ENCODE measurements around the gene DHRS7. TPM values are rescaled to one million over a fixed set of nuclear protein-coding genes. Genes with fewer than 3 reads are reported as not detected.

The DHRS7 gene
- total and polyA plus RNA-seq, 7 donors: 239 to 743 (median 492) TPM

DNA sequence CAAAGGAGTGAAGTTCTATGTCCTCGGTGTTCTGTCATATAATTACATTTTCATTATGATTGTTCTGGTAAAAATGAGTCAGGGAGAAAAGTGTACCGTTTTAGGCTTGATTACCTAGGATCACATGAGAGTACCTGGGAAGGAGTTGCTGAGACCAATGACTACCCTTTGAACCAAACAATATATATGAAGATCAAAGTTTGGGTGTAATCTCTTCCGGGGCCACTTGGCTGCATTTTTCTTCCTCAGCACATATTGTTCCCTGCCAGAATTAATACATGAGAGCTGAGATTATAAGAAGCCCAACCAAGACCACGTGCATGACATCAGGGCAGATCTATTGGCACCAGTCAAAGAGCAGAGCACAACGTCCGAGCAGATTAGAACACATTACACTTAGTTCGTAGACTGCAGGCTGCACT lies 41.1 kb upstream of the DHRS7 start:
- TF ChIP-seq, protein P1, sequence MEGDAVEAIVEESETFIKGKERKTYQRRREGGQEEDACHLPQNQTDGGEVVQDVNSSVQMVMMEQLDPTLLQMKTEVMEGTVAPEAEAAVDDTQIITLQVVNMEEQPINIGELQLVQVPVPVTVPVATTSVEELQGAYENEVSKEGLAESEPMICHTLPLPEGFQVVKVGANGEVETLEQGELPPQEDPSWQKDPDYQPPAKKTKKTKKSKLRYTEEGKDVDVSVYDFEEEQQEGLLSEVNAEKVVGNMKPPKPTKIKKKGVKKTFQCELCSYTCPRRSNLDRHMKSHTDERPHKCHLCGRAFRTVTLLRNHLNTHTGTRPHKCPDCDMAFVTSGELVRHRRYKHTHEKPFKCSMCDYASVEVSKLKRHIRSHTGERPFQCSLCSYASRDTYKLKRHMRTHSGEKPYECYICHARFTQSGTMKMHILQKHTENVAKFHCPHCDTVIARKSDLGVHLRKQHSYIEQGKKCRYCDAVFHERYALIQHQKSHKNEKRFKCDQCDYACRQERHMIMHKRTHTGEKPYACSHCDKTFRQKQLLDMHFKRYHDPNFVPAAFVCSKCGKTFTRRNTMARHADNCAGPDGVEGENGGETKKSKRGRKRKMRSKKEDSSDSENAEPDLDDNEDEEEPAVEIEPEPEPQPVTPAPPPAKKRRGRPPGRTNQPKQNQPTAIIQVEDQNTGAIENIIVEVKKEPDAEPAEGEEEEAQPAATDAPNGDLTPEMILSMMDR (IDR thresholded peaks at IDR 0.05): no peak
- Histone ChIP-seq H3K9me3 (no peaks in the 10 kb centered on the region), H3K27me3 (ENCODE audit: insufficient read depth in 3 of 3, low read length in 2 of 3) (no peaks in the 10 kb centered on the region), H3K4me1 (peaks cover 12% of the 10 kb centered on the region), H3K36me3 (ENCODE audit: insufficient read depth in 1 of 2, low read depth in 1 of 2) (no peaks in the 10 kb centered on the region), H3K27ac (no peak overlapping the region), H3K4me3 (no peak overlapping the region)
- WGBS, 3 donors: 63 to 85% (median 77%) methylated on average over 7 of the region's 7 CpGs
- intact Hi-C loops (cut with DNase I): no loop called here
- ATAC-seq: no peak
- DNase-seq: no peak

DNA sequence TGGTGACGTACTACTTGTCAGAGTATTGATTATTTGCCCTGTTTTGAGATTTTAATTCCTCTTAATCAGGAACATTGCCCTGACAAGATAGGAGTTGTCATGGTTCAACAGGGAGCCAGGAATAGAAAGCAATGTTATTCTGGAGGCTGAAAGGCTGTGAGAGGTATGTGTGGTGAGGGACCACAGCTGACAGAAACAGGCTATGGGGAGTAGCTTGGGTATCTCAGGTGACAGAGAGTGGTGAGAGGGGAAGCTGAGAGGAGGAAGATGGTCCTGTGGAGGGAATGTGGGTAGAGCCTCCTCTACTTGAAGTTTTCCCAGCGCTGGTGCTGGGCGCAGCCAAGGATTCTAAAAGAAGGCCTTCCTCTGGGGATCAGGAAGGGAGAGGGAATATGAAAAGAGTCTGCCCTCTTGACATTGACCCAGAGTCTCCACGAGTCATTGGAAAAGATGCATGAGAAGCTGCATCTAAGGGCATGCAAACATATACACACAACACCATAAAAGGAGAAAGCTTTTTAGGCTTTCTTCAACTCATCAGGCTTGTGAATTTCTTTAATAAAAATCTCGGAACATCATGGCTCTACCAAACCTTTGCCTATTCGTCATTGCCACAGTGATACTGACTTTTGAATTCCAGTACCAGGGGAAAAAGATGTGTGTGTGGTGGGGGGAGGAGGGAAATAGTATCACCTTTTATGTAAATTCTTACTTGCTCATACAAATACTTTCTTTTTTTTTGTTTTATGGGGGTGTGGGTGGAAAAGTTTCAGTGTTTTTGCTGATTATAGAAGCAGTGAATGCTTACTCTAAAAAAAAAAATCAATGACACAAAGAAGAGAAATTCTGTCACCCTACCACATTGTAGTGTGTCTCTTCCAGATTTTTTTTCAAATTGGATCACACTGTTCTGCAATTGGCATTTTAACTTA lies 39.9 kb upstream of the DHRS7 start:
- ATAC-seq: peak; percentile 46 to 81 (median 54)
- no peaks in the 10 kb centered on the region for H3K9me3 ChIP-seq
- H3K27me3 ChIP-seq (ENCODE audit: insufficient read depth in 3 of 3, low read length in 2 of 3): no peaks in the 10 kb centered on the region
- H3K36me3 ChIP-seq (ENCODE audit: insufficient read depth in 1 of 2, low read depth in 1 of 2): no peaks in the 10 kb centered on the region
- 60 to 72% (median 64%) methylated on average over 6 of the region's 6 CpGs for WGBS, 3 donors
- no peak for DNase-seq
- H3K27ac ChIP-seq: peak overlapping the region; percentile 66
- TF ChIP-seq, protein P1 (IDR thresholded peaks at IDR 0.05): no peak
- intact Hi-C loops (cut with DNase I): no loop called here
- no peak overlapping the region for H3K4me3 ChIP-seq
- H3K4me1 ChIP-seq: peaks cover 12% of the 10 kb centered on the region

DNA sequence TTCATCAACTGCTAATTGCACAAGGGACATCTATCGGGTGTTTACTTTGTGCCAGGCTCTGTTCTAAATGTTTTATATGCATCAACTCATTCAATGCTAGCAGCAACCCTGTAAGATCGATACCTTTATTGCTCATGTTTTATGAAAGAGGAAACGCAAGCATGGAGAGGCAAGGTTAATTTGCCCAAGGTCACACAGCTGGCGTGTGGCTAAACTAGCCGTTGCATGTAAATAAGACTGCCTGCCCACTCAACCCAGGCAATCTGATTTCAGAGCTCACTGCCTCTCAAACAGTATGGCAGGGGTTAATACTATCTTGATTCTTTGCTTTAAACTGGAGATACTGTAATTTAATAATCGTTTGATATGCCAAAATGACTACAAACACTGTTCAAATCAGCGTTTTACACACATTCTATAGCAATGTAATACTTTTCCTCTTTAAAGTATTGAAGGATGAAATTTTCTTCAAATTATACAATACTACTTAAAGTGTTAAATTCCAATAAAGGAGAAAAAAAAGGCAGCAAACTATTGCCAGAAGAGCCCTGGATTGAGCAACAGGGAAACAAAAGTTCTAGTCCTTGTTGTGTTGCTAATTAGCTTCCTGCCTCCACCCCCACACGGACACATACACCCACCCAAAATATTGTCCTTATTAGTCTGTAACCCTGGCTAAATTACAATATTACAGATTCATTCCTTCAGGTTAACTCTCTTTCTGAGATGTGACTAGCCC lies 39.1 kb upstream of the DHRS7 start:
- DNase-seq (no peak), ATAC-seq (peak in 3 of 4 donors; percentile 11 to 56 (median 36))
- H3K9me3 ChIP-seq: peaks cover 7% of the 10 kb centered on the region
- peak overlapping the region; percentile 3 for H3K4me3 ChIP-seq
- intact Hi-C loops (cut with DNase I): no loop called here
- 18 to 29% (median 21%) methylated on average over 8 of the region's 8 CpGs for WGBS, 3 donors
- TF ChIP-seq, protein P1 (IDR thresholded peaks at IDR 0.05): no peak
- peaks cover 12% of the 10 kb centered on the region for H3K4me1 ChIP-seq
- H3K27ac ChIP-seq: peak overlapping the region; percentile 66
- no peaks in the 10 kb centered on the region for H3K36me3 ChIP-seq (ENCODE audit: insufficient read depth in 1 of 2, low read depth in 1 of 2)
- H3K27me3 ChIP-seq (ENCODE audit: insufficient read depth in 3 of 3, low read length in 2 of 3): no peaks in the 10 kb centered on the region

DNA sequence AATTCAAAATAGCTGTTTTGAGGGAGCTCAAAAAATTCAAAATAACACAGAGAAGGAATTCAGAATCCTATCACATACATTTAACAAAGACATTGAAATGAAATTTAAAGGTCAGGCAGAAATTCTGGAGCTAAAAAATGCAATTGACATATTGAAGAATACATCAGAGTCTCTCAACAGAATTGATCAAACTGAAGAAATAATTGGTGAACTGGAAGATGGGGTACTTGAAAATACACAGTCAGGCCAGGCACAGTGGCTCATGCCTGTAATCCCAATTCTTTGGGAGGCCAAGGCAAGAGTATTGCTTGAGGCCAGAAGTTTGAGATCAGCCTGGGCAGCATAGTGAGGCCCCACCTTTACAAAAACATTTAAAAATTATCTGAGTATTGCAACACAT lies 34.1 kb upstream of the DHRS7 start:
- no peak for ATAC-seq
- TF ChIP-seq, protein P1 (IDR thresholded peaks at IDR 0.05): no peak
- peaks cover 9% of the 10 kb centered on the region for H3K4me1 ChIP-seq
- peaks cover 7% of the 10 kb centered on the region for H3K9me3 ChIP-seq
- H3K4me3 ChIP-seq: no peak overlapping the region
- no peak overlapping the region for H3K27ac ChIP-seq
- no peak for DNase-seq
- no peaks in the 10 kb centered on the region for H3K36me3 ChIP-seq (ENCODE audit: insufficient read depth in 1 of 2, low read depth in 1 of 2)
- intact Hi-C loops (cut with DNase I): loop anchor here (10.0 kb wide), 2 partner anchors 125 to 365 kb away; no protein-coding TSS in a partner anchor
- no peaks in the 10 kb centered on the region for H3K27me3 ChIP-seq (ENCODE audit: insufficient read depth in 3 of 3, low read length in 2 of 3)
